C4-2B (cell line): ENCODE results near the gene EIF4E2.

ENCODE experiments used
- CTCF ChIP-seq: fragments of 450-650 bp; conservative IDR thresholded peaks from 2 replicates; pipeline ENCODE4 v1.5.1; 2017; ENCODE audit warnings: mild to moderate bottlenecking
- ZFX ChIP-seq: fragments of 450-650 bp; IDR thresholded peaks from 2 replicates; pipeline ENCODE4 v1.6.1; 2017

GRCh38 chr2:232501331-232501771 lies 49.1 kb upstream of the EIF4E2 start:
- TF ChIP-seq CTCF (no peak), ZFX (no peak)
